ENCODE results near the gene EIF3J. TPM values are rescaled to one million over a fixed set of nuclear protein-coding genes. Genes with fewer than 3 reads are reported as not detected.

The EIF3J gene
- polyA plus RNA-seq, 1 of the 3 experiments (the other 2 are of a cell fraction), result 23.8 TPM

DNA sequence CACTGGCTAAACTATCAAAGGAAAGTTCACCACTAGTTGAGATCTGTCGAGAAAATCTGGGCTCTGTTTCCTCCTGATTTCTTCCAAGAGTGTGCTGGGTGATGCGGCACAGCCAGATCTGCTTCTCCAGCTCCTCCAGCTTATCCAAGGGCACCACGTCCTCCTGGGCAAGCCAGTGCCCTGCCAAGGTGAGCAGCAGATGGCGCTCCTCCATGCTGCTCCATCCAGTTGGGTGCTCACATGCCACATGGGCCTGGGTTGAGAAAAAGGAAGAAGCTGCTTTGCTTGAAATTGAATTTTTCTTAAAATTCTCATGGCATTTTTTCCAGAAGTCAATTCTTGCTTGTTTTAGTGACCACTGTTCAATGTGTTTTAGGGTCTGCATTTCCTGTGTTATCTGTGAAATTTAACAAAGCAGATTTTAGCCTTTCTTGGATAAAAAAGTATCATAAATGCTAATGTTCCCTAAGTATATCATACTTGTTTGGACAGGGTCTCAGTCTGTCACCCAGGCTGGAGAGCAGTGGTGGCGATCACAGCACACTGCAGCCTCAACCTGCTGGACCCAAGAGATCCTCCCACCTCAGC lies 47.3 kb downstream of the EIF3J start:
- Histone ChIP-seq H3K9me2 (no peaks in the 10 kb centered on the region), H3K9me3 (no peaks in the 10 kb centered on the region), H3K27ac (ENCODE audit: low read depth in 2 of 2, low read length in 1 of 2) (no peak overlapping the region), H3K9ac (no peak overlapping the region), H2AFZ (ENCODE audit: low read depth) (no peak overlapping the region), H4K20me1 (ENCODE audit: insufficient read depth) (no peaks in the 10 kb centered on the region), H3K4me3 (ENCODE audit: low read depth in 2 of 2, low read length in 1 of 2) (no peak overlapping the region), H3K4me1 (ENCODE audit: control insufficient read depth in 1 of 2, insufficient read depth in 2 of 2, low read depth in 1 of 2, low read length in 1 of 2) (no peaks in the 10 kb centered on the region), H3F3A (replicated peaks; ENCODE audit: insufficient read depth) (peaks cover 4% of the 10 kb centered on the region), H3K36me3 (replicated peaks in 1 of 2; ENCODE audit: control insufficient read depth in 1 of 2, insufficient read depth in 2 of 2, low read length in 1 of 2) (peaks cover 47 to 74% of the 10 kb centered on the region in 2 experiments), H3K4me2 (no peak overlapping the region), H3K79me2 (ENCODE audit: insufficient read depth) (no peaks in the 10 kb centered on the region), H3K27me3 (ENCODE audit: insufficient read depth) (no peaks in the 10 kb centered on the region)
- TF ChIP-seq POLR2AphosphoS5 (IDR thresholded peaks at IDR 0.05; ENCODE audit: low read depth, low read length) (no peak), TAF1 (IDR thresholded peaks at IDR 0.05; ENCODE audit: borderline replicate concordance, low read depth, low read length) (no peak), SMC3 (IDR thresholded peaks at IDR 0.05; ENCODE audit: low read depth, low read length) (peak; percentile 37; the same call in 1 of the 2 replicates), RAD21 (IDR thresholded peaks at IDR 0.05; ENCODE audit: low read length) (peak; percentile 24; the same call in 1 of the 2 replicates), ZBTB33 (IDR thresholded peaks at IDR 0.05; ENCODE audit: borderline replicate concordance, low read depth) (no peak), CHD2 (IDR thresholded peaks at IDR 0.05; ENCODE audit: low read length, partially characterized antibody) (no peak), SIN3A (IDR thresholded peaks at IDR 0.05; ENCODE audit: borderline replicate concordance, low read depth, low read length) (no peak), FOXM1 (IDR thresholded peaks at IDR 0.05; ENCODE audit: low read depth) (no peak)
- TF ChIP-seq, protein P1, sequence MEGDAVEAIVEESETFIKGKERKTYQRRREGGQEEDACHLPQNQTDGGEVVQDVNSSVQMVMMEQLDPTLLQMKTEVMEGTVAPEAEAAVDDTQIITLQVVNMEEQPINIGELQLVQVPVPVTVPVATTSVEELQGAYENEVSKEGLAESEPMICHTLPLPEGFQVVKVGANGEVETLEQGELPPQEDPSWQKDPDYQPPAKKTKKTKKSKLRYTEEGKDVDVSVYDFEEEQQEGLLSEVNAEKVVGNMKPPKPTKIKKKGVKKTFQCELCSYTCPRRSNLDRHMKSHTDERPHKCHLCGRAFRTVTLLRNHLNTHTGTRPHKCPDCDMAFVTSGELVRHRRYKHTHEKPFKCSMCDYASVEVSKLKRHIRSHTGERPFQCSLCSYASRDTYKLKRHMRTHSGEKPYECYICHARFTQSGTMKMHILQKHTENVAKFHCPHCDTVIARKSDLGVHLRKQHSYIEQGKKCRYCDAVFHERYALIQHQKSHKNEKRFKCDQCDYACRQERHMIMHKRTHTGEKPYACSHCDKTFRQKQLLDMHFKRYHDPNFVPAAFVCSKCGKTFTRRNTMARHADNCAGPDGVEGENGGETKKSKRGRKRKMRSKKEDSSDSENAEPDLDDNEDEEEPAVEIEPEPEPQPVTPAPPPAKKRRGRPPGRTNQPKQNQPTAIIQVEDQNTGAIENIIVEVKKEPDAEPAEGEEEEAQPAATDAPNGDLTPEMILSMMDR (IDR thresholded peaks at IDR 0.05), result peak; percentile 56
- WGBS (ENCODE audit: low lambda C conversion rate), result 95% methylated on average over 2 of the region's 5 CpGs
- ChIA-PET POLR2A (no interaction called here), CTCF (interaction anchor here (0.6 to 2.9 kb wide), 11 partner anchors 9 to 269 kb away, joined by 3 to 15 read pairs (median 4); no protein-coding TSS in a partner anchor)
- peak; percentile 43 for DNase-seq

GRCh38 chr15:44585633-44586032 lies 48.7 kb downstream of the EIF3J start:
- no peak for DNase-seq
- Histone ChIP-seq H2AFZ (ENCODE audit: low read depth) (no peak overlapping the region), H3K36me3 (replicated peaks in 1 of 2; ENCODE audit: control insufficient read depth in 1 of 2, insufficient read depth in 2 of 2, low read length in 1 of 2) (peaks cover 57 to 75% of the 10 kb centered on the region in 2 experiments), H3K27me3 (ENCODE audit: insufficient read depth) (no peaks in the 10 kb centered on the region), H3K27ac (ENCODE audit: low read depth in 2 of 2, low read length in 1 of 2) (no peak overlapping the region), H3K79me2 (ENCODE audit: insufficient read depth) (no peaks in the 10 kb centered on the region), H3F3A (replicated peaks; ENCODE audit: insufficient read depth) (peaks cover 4% of the 10 kb centered on the region), H4K20me1 (ENCODE audit: insufficient read depth) (no peaks in the 10 kb centered on the region), H3K9me3 (no peaks in the 10 kb centered on the region), H3K9me2 (no peaks in the 10 kb centered on the region), H3K4me2 (no peak overlapping the region), H3K4me3 (ENCODE audit: low read depth in 2 of 2, low read length in 1 of 2) (no peak overlapping the region), H3K4me1 (ENCODE audit: control insufficient read depth in 1 of 2, insufficient read depth in 2 of 2, low read depth in 1 of 2, low read length in 1 of 2) (no peaks in the 10 kb centered on the region), H3K9ac (no peak overlapping the region)
- ChIA-PET POLR2A (no interaction called here), CTCF (interaction anchor here (0.7 to 2.9 kb wide), 6 partner anchors 11 to 153 kb away, joined by 3 to 15 read pairs (median 4); no protein-coding TSS in a partner anchor)
- WGBS (ENCODE audit: low lambda C conversion rate), result 100% methylated on average over 2 of the region's 2 CpGs
- TF ChIP-seq ELF1 (IDR thresholded peaks at IDR 0.05) (no peak), CHD2 (IDR thresholded peaks at IDR 0.05; ENCODE audit: low read length, partially characterized antibody) (no peak), NFIC (IDR thresholded peaks at IDR 0.05; ENCODE audit: borderline replicate concordance) (no peak), RFX5 (IDR thresholded peaks at IDR 0.05; ENCODE audit: low read length) (no peak), MXI1 (IDR thresholded peaks at IDR 0.05; ENCODE audit: low read depth, low read length) (no peak), FOXJ3 (CRISPR knock-in tag; IDR thresholded peaks at IDR 0.05) (no peak), MEF2A (IDR thresholded peaks at IDR 0.05; ENCODE audit: borderline replicate concordance, low read depth) (no peak), EP300 (IDR thresholded peaks at IDR 0.05; ENCODE audit: borderline replicate concordance in 1 of 2, low read depth in 1 of 2, low read length in 1 of 2) (no peak), ZBTB33 (IDR thresholded peaks at IDR 0.05; ENCODE audit: borderline replicate concordance, low read depth) (no peak)

All from SK-N-SH (cell line).